Activated naive CD4-positive, alpha-beta T cell (primary cell): ENCODE data around the gene SNX1.
"Not testable (repeated sequence)": the region's sequence is repeated elsewhere in the genome, so short reads cannot be mapped to it uniquely, and the experiment has no call there.

Experiments used
- DNase-seq, 4 experiments: peaks; one replicate each; lab custom pipeline; 2025; lab: John Stamatoyannopoulos, UW

SNX1 gene

GRCh38 chr15:64095795-64096667 is at the start of gene SNX1:
TSS of gene SNX1 (plus strand) at chr15:64095982. CDS start at chr15:64096014, 32 bp downstream.
- DNase-seq, result peak; percentile 83 to 97 (median 93)

- peak in 3 of 4 experiments; percentile 18 to 60 (median 29) for DNase-seq
Observed at GRCh38 chr15:64046421-64047153, 49.2 kb upstream of the SNX1 start, which contains the start of gene DAPK2. TSS of gene DAPK2 (minus strand) at chr15:64046485. CDS start at chr15:64040261, 6,224 bp downstream.

GRCh38 chr15:64048781-64049460 is 46.9 kb upstream of the SNX1 start:
- DNase-seq, result no peak

GRCh38 chr15:64050281-64051092 is 45.3 kb upstream of the SNX1 start:
- DNase-seq, result no peak

- no peak for DNase-seq
Observed at GRCh38 chr15:64051093-64051402, 44.7 kb upstream of the SNX1 start.

- no peak for DNase-seq
Observed at GRCh38 chr15:64051407-64052259, 44.1 kb upstream of the SNX1 start.

- DNase-seq, result no peak
Observed at GRCh38 chr15:64052925-64053491, 42.8 kb upstream of the SNX1 start.

- DNase-seq, result not testable (repeated sequence)
Observed at GRCh38 chr15:64053674-64054073, 42.1 kb upstream of the SNX1 start.

GRCh38 chr15:64058279-64058678 is 37.5 kb upstream of the SNX1 start:
- DNase-seq, result no peak

- DNase-seq, result not testable (repeated sequence)
Observed at GRCh38 chr15:64059104-64059503, 36.7 kb upstream of the SNX1 start.

- no peak for DNase-seq
Observed at GRCh38 chr15:64060716-64061115, 35.1 kb upstream of the SNX1 start.

- no peak for DNase-seq
Observed at GRCh38 chr15:64066451-64066850, 29.3 kb upstream of the SNX1 start.

- DNase-seq, result peak; percentile 22 to 44 (median 26)
Observed at GRCh38 chr15:64067564-64068030, 28.2 kb upstream of the SNX1 start.

GRCh38 chr15:64068133-64068532 is 27.6 kb upstream of the SNX1 start:
- no peak for DNase-seq

- DNase-seq, result no peak
Observed at GRCh38 chr15:64070106-64070505, 25.7 kb upstream of the SNX1 start.

GRCh38 chr15:64070965-64071851 is 24.6 kb upstream of the SNX1 start:
- DNase-seq, result no peak

GRCh38 chr15:64071931-64072765 is 23.6 kb upstream of the SNX1 start:
- DNase-seq, result no peak

- no peak for DNase-seq
Observed at GRCh38 chr15:64072812-64073211, 23.0 kb upstream of the SNX1 start.
